HepG2 (cell line): ENCODE results near the gene CEP20. TPM values are rescaled to one million over a fixed set of nuclear protein-coding genes. Genes with fewer than 3 reads are reported as not detected.
A peak's percentile ranks its signal among the peaks of the same experiment; 100 is the strongest.

Source experiments
- ATAC-seq: fragments of 200-7000 bp; cut with Tn5 transposase; 3 replicates; pipeline ENCODE4 v1.9.1; 2020; ENCODE audit warnings: mild to moderate bottlenecking, moderate library complexity
- BruUV-seq: library from RNA; stranded (reverse); fragments of 400-500 nt; replicated peaks from 2 replicates; lab custom pipeline; 2021; lab: Mats Ljungman, UMichigan
- CTCF ChIA-PET: fragments of 300-600 bp; formaldehyde crosslinking; extraction: SDS; loops from one replicate; lab custom pipeline; 2021; ENCODE audit warnings: low total read pairs, inconsistent platforms, low intra/inter-chr PET ratio; lab: Yijun Ruan, JAX
- POLR2A ChIA-PET: fragments of 350-600 bp; sonication (Branson Sonifier 250); formaldehyde crosslinking; loops from one replicate; lab custom pipeline; 2020; ENCODE audit warnings: antibody characterized with exemption, inconsistent platforms; lab: Yijun Ruan, JAX
- DNase-seq: peaks from one replicate; pipeline ENCODE4 v3.0.0-alpha.2; 2015; ENCODE audit warnings: low spot score
- FAIRE-seq: peaks from 3 replicates; lab custom pipeline; 2011; peaks lifted over from hg19 to GRCh38; lab: Jason Lieb, UNC
- H2AFZ ChIP-seq: one replicate; pipeline ENCODE4 v1.6.1; 2011; ENCODE audit warnings: low read length, inconsistent platforms
- H3K27ac ChIP-seq: fragments of 300-600 bp; 3 replicates; pipeline ENCODE4 v1.8.0; 2011; ENCODE audit warnings: mixed run types, mild to moderate bottlenecking, mixed read lengths, low read length, inconsistent platforms; ENCODE audit not compliant: insufficient read depth; ENCODE audit errors: extremely low read length
- H3K27me3 ChIP-seq, 2 experiments: fragments of 200-600 bp in 1 of 2; 2 replicates in 1 of 2; 3 replicates in 1 of 2; pipeline versions ENCODE4 v1.6.0 to v1.8.0; 2011; ENCODE audit warnings: low read length in 2 of 2, mild to moderate bottlenecking in 2 of 2, moderate library complexity in 2 of 2, inconsistent platforms in 1 of 2; ENCODE audit not compliant: insufficient read depth in 2 of 2, control insufficient read depth in 1 of 2
- H3K36me3 ChIP-seq, 2 experiments: fragments of 200-600 bp in 1 of 2; replicated peaks in 1 of 2; 2 replicates in 1 of 2; 3 replicates in 1 of 2; pipeline versions ENCODE4 v1.5.1 to v1.8.0; 2011; ENCODE audit warnings: low read length in 2 of 2, inconsistent platforms in 1 of 2; ENCODE audit not compliant: insufficient read depth in 2 of 2, control insufficient read depth in 1 of 2
- H3K4me1 ChIP-seq: 2 replicates; pipeline ENCODE4 v1.5.1; 2012; ENCODE audit warnings: low read length, inconsistent platforms; ENCODE audit not compliant: insufficient read depth
- H3K4me2 ChIP-seq: 2 replicates; pipeline ENCODE4 v1.6.0; 2011; ENCODE audit warnings: low read depth, low read length, inconsistent platforms
- H3K4me3 ChIP-seq, 3 experiments: fragments of 200-600 bp in 1 of 3; sonication (generic), shearing (Covaris generic) in 1 of 3; replicated peaks in 1 of 3; 2 replicates each; pipeline ENCODE4 v1.5.1; 2011 to 2016; ENCODE audit warnings: low read length in 3 of 3, inconsistent platforms in 2 of 3, low read depth in 2 of 3, mild to moderate bottlenecking in 2 of 3, control low read depth in 1 of 3, mixed read lengths in 1 of 3; ENCODE audit not compliant: insufficient read depth in 1 of 3
- H3K79me2 ChIP-seq: one replicate; pipeline ENCODE4 v1.6.1; 2011; ENCODE audit warnings: low read length, inconsistent platforms; ENCODE audit not compliant: insufficient read depth
- H3K9ac ChIP-seq: 2 replicates; pipeline ENCODE4 v1.6.0; 2011; ENCODE audit warnings: mild to moderate bottlenecking, low read depth, low read length, inconsistent platforms; ENCODE audit not compliant: insufficient read depth
- H3K9me3 ChIP-seq: 2 replicates; pipeline ENCODE4 v1.5.1; 2012; ENCODE audit warnings: mild to moderate bottlenecking, low read length
- H4K20me1 ChIP-seq: 2 replicates; pipeline ENCODE4 v1.6.0; 2011; ENCODE audit warnings: inconsistent platforms, mild to moderate bottlenecking, low read length, moderate library complexity; ENCODE audit not compliant: insufficient read depth
- ATF1 ChIP-seq: IDR thresholded peaks from 2 replicates; pipeline ENCODE4 v1.6.1; 2016; ENCODE audit warnings: mild to moderate bottlenecking, control low read depth
- MZF1 ChIP-seq: sonication (generic); formaldehyde crosslinking; IDR thresholded peaks from 2 replicates; pipeline ENCODE4 v1.8.1; 2023; ENCODE audit warnings: mild to moderate bottlenecking, missing genetic modification reagents, borderline replicate concordance
- ZNF232 ChIP-seq: sonication (generic); formaldehyde crosslinking; IDR thresholded peaks from 2 replicates; pipeline ENCODE4 v1.4.0; 2020; ENCODE audit warnings: missing genetic modification reagents, borderline replicate concordance
- ZNF749 ChIP-seq: sonication (generic); formaldehyde crosslinking; IDR thresholded peaks from 2 replicates; pipeline ENCODE4 v1.8.0; 2022; ENCODE audit warnings: mild to moderate bottlenecking, missing genetic modification reagents, moderate library complexity, borderline replicate concordance
- ZSCAN21 ChIP-seq: sonication (generic); formaldehyde crosslinking; IDR thresholded peaks from 2 replicates; pipeline ENCODE4 v1.8.0; 2022; ENCODE audit warnings: mild to moderate bottlenecking, missing genetic modification reagents, moderate library complexity, borderline replicate concordance
- WGBS: methylation state at CpG from one replicate; pipeline ENCODE4 v1.1.6; 2017; ENCODE audit warnings: low lambda C conversion rate; 5-methylcytosine and 5-hydroxymethylcytosine counted together
- in situ Hi-C: cut with HindIII; loops from 2 replicates; pipeline ENCODE4 v1.10.0; 2017; ENCODE audit warnings: low pct_unique_long_range_greater_than_20kb; ENCODE audit not compliant: extremely low pct_ligation_motif_present
- intact Hi-C: fragments of 100-400 bp; cut with micrococcal nuclease; formaldehyde crosslinking; loops from one replicate; pipeline ENCODE4 v1.10.0; 2022; ENCODE audit not compliant: unreplicated experiment
- polyA plus RNA-seq, 8 experiments: library from polyadenylated mRNA; depleted of rRNA in 3 of 8; stranded (reverse) in 7 of 8; unstranded in 1 of 8; fragments of >200 nt; fragmentation: Illumina TruSeq in 4 of 8; extraction: Trizol in 4 of 8; gene quantifications; 2 replicates each; pipeline versions ENCODE4 v1.2.1 to v1.2.3, GENCODE V29; 2011 to 2016; ENCODE audit warnings: low read depth in 4 of 8, missing spikeins in 1 of 8, mixed read lengths in 1 of 8; ENCODE audit not compliant: insufficient read depth in 1 of 8
- total RNA-seq, 5 experiments: library from RNA; depleted of rRNA; stranded (reverse); fragments of >200 nt; fragmentation: Illumina TruSeq; extraction: Trizol; gene quantifications; 2 replicates each; pipeline ENCODE4 v1.2.3, GENCODE V29; 2016; ENCODE audit warnings: low read depth in 1 of 5
- TF ChIP-seq, protein P1 (sequence below): sonication (generic); formaldehyde crosslinking; IDR thresholded peaks from 2 replicates; pipeline ENCODE4 v1.4.0; 2020; ENCODE audit warnings: mild to moderate bottlenecking, missing genetic modification reagents, borderline replicate concordance

The CEP20 gene
- total and polyA plus RNA-seq, 2 of the 13 experiments (the other 11 are each of a cell fraction or from before 2014, with no cell fraction given) = 53.0 to 54.1 TPM

DNA sequence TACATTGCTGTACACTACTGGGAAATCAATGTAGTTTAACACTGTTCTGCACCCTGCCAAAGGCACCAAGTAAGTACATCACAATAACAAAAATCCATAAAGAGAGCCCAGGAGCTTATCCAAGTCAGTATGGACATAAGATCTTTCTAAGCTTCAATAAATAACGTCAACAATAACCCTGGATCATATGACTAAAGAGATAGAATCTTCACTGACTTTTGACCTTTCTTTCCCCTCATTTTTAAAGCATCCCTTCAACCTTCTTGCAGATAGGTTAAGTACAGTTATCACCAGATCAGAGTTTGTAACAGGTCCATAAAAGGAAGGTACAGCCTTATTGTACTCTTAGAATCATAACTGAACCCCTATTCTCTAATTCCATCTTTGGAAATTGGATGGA, 2.3 kb downstream of the CEP20 start:
- Histone ChIP-seq H3K9me3 (no peaks in the 10 kb centered on the region), H4K20me1 (no peaks in the 10 kb centered on the region), H3K27ac (no peak overlapping the region), H3K79me2 (peaks cover 44% of the 10 kb centered on the region), H3K4me1 (peaks cover 37% of the 10 kb centered on the region)
- POLR2A ChIA-PET = interaction anchor here (1.3 to 3.7 kb wide), 2 partner anchors 12 to 70 kb away, joined by 3 to 72 read pairs; no protein-coding TSS in a partner anchor
- no peak for DNase-seq
- in situ Hi-C loops = no loop called here
- no TSS peak for BruUV-seq
- TF ChIP-seq ZNF749 (CRISPR knock-in tag) (no peak), MZF1 (CRISPR knock-in tag) (no peak), ZSCAN21 (CRISPR knock-in tag) (no peak), ZNF232 (CRISPR knock-in tag) (no peak), ATF1 (CRISPR knock-in tag) (no peak)
- TF ChIP-seq, protein P1, sequence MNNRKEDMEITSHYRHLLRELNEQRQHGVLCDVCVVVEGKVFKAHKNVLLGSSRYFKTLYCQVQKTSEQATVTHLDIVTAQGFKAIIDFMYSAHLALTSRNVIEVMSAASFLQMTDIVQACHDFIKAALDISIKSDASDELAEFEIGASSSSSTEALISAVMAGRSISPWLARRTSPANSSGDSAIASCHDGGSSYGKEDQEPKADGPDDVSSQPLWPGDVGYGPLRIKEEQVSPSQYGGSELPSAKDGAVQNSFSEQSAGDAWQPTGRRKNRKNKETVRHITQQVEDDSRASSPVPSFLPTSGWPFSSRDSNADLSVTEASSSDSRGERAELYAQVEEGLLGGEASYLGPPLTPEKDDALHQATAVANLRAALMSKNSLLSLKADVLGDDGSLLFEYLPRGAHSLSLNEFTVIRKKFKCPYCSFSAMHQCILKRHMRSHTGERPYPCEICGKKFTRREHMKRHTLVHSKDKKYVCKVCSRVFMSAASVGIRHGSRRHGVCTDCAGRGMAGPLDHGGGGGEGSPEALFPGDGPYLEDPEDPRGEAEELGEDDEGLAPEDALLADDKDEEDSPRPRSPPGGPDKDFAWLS (CRISPR knock-in tag) = no peak
- TF ChIP-seq, all 625 proteins: peak for 0
- 0 out of 2 replicates have a peak overlapping the region, but pooled peaks have one; percentile 1 for H3K9ac ChIP-seq
- intact Hi-C loops = loop anchor here (5.0 kb wide), 1 partner anchor 41 kb away; no protein-coding TSS in a partner anchor
- no peak overlapping the region for H2AFZ ChIP-seq
- CTCF ChIA-PET = no interaction called here
- 80% methylated on average over 1 of the region's 1 CpG for WGBS
- no peak overlapping the region for H3K4me3 ChIP-seq
- peaks cover 8 to 29% of the 10 kb centered on the region in 2 experiments for H3K36me3 ChIP-seq
- peaks cover 0 to 4% of the 10 kb centered on the region in 2 experiments; a peak in 1 of 5 replicates for H3K27me3 ChIP-seq
- no peak for ATAC-seq
- no peak for FAIRE-seq
- peak overlapping the region; percentile 8; the same call in 1 of the 2 replicates for H3K4me2 ChIP-seq
